Measurements from ENCODE around the gene OR2Y1.

The OR2Y1 gene

GRCh38 chr5:180692429-180692828, 47.4 kb downstream of the OR2Y1 start:
- H3K4me1 ChIP-seq (ENCODE audit: insufficient read depth, low read length): peaks cover 13% of the 10 kb centered on the region; the same call in 1 of the 2 replicates
- no peak overlapping the region for H3K9ac ChIP-seq (ENCODE audit: low read depth, low read length)
- no peaks in the 10 kb centered on the region for H3K36me3 ChIP-seq (ENCODE audit: insufficient read depth, low read depth, low read length)
- H3K9me3 ChIP-seq (ENCODE audit: insufficient read depth, low read depth, low read length): no peaks in the 10 kb centered on the region
- H3K27ac ChIP-seq (ENCODE audit: low read length): no peak overlapping the region
- H3K27me3 ChIP-seq (ENCODE audit: insufficient read depth, low read length): no peaks in the 10 kb centered on the region
- no peak overlapping the region for H3K4me3 ChIP-seq (ENCODE audit: low read length)

- Histone ChIP-seq H3K4me3 (ENCODE audit: low read length) (no peak overlapping the region), H3K4me1 (ENCODE audit: insufficient read depth, low read length) (peaks cover 13% of the 10 kb centered on the region; the same call in 1 of the 2 replicates), H3K9ac (ENCODE audit: low read depth, low read length) (no peak overlapping the region), H3K27ac (ENCODE audit: low read length) (no peak overlapping the region), H3K36me3 (ENCODE audit: insufficient read depth, low read depth, low read length) (no peaks in the 10 kb centered on the region), H3K27me3 (ENCODE audit: insufficient read depth, low read length) (no peaks in the 10 kb centered on the region), H3K9me3 (ENCODE audit: insufficient read depth, low read depth, low read length) (no peaks in the 10 kb centered on the region)
Measured at GRCh38 chr5:180691046-180691445, 48.8 kb downstream of the OR2Y1 start.

- Histone ChIP-seq H3K36me3 (ENCODE audit: insufficient read depth, low read depth, low read length) (no peaks in the 10 kb centered on the region), H3K4me1 (ENCODE audit: insufficient read depth, low read length) (peaks cover 13% of the 10 kb centered on the region; the same call in 1 of the 2 replicates), H3K4me3 (ENCODE audit: low read length) (no peak overlapping the region), H3K27ac (ENCODE audit: low read length) (no peak overlapping the region), H3K9me3 (ENCODE audit: insufficient read depth, low read depth, low read length) (no peaks in the 10 kb centered on the region), H3K27me3 (ENCODE audit: insufficient read depth, low read length) (no peaks in the 10 kb centered on the region), H3K9ac (ENCODE audit: low read depth, low read length) (no peak overlapping the region)
Measured at GRCh38 chr5:180690562-180690961, 49.3 kb downstream of the OR2Y1 start.

GRCh38 chr5:180689775-180690174, 50.1 kb downstream of the OR2Y1 start:
- peaks cover 13% of the 10 kb centered on the region; the same call in 1 of the 2 replicates for H3K4me1 ChIP-seq (ENCODE audit: insufficient read depth, low read length)
- H3K36me3 ChIP-seq (ENCODE audit: insufficient read depth, low read depth, low read length): no peaks in the 10 kb centered on the region
- no peak overlapping the region for H3K9ac ChIP-seq (ENCODE audit: low read depth, low read length)
- H3K27ac ChIP-seq (ENCODE audit: low read length): no peak overlapping the region
- no peaks in the 10 kb centered on the region for H3K27me3 ChIP-seq (ENCODE audit: insufficient read depth, low read length)
- H3K9me3 ChIP-seq (ENCODE audit: insufficient read depth, low read depth, low read length): no peaks in the 10 kb centered on the region
- H3K4me3 ChIP-seq (ENCODE audit: low read length): no peak overlapping the region
